CD4-positive, alpha-beta T cell treated with Interleukin-4 for 1 hour (primary cell): ENCODE results near the gene IFI30.

Experiments used
- DNase-seq, 2 donors: peaks; one replicate each; pipeline ENCODE4 v3.0.0-alpha.2; 2020 to 2022

Gene IFI30

DNA sequence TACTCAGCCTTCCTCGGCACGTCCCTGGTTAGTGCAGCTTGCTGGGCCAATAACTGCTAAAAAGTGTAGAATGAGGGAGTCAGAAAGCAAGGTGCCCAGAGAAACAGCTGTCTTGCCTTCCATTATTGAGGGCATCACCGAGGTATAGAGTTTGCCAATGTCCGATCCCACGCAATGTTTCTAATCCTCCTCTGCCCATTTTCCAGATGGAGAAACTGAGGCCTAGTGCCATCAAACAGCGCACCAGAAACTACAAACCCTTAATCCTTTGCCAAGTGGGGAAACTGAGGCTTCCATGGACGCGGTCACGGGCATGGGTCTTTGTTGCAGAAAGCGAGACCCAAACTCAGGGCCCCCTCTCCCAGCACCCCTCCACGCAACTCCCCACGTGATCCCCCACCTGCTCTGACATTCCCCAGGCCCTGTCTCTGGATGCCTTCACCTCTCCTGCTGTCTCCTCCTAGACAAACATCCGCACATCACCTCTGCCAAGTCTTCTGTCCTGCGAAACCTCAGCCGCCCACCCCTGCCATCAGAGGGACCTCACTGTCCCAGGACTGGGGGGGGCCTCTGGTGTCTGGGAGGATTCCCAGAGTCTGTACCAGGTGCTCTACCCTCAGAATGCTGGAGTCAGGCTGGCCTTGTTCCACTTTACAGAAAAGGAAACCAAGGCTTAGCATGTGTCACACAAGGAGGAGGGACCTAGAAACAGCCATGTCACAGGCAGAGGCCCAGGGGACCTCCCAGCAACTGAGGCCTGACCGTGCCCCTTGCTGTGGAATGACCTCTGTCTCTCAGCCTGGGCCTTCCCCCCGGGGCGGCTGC lies 53.6 kb downstream of the IFI30 start:
- DNase-seq = no peak
